NCI-H2227 (cell line): ENCODE data around the gene PTGDS.
A peak's percentile ranks its signal among the peaks of the same experiment; 100 is the strongest.
"Not testable (repeated sequence)": the region's sequence is repeated elsewhere in the genome, so short reads cannot be mapped to it uniquely, and the experiment has no call there.

Source experiments
- DNase-seq: peaks from one replicate; lab custom pipeline; 2025; ENCODE audit not compliant: unreplicated experiment; lab: John Stamatoyannopoulos, UW

Gene PTGDS

DNA sequence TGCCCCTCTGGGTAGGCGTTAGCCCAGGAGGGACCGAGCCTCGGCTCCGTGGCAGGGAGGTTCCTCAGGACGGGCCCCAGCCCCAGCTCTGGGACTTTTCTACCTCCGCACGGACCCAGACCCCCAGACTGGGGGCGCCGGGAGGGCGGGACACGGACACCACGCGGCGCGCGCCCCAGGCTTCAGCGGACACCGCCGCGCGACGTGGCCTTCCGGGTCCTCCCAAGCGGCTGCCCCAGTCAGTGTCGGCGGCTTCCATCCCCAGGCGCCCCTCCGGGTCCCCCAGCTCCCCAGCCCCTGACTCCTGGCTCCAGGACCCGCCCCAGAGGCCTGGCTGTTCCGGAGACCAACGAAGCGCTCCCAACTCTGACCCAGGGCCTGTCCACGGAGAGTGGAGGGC lies 8.5 kb downstream of the PTGDS start:
- no peak for DNase-seq

DNA sequence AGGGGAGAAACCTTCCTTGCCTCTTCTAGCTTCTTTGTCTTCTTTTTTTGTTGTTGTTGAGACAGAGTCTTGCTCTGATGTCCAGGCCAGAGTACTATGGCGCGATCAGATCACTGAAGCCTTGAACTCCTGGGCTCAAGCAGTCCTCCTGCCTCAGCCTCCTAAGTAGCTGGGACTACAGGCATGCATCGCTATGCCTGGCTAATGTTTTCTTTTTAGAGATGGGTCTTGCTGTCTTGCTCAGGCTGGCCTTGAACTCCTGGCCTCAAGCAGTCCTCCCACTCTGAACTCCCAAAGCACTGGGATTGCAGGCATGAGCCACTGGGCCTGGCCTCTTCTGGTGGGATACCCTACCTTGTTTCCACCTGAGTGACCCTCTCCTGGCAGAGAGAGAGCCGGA lies 11.6 kb downstream of the PTGDS start:
- no peak for DNase-seq

DNA sequence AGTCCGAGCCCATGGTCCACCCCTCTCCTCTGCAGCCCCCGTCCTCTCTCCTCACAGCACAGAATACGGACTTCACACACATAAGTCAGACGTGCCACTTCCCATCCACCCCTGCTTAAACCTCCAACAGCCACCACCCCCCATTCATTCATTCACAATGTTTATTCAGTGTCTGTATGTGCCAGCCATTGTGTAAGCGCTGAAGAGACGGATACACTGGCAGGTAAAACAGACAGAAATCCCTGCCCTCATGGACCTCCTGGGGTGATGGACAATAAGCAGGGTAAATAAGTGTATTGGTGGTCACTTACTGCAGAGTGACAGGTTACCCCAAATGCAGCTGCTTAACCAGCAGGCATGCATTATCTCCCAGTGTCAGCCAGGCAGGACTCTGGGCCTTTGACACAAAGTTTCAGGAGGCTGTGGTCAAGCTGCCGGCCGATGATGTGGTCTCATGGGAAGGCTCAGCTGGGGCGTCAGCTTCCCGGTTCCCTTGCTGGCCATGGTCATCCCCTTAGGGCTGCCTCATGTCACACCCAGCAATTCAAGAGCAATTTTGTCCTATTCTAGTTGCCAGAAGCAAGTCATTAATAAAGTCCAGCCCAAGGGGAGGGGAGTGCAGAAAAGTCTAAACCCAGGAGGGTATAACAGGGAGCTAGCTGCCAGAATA lies 13.1 kb downstream of the PTGDS start:
- no peak for DNase-seq

DNA sequence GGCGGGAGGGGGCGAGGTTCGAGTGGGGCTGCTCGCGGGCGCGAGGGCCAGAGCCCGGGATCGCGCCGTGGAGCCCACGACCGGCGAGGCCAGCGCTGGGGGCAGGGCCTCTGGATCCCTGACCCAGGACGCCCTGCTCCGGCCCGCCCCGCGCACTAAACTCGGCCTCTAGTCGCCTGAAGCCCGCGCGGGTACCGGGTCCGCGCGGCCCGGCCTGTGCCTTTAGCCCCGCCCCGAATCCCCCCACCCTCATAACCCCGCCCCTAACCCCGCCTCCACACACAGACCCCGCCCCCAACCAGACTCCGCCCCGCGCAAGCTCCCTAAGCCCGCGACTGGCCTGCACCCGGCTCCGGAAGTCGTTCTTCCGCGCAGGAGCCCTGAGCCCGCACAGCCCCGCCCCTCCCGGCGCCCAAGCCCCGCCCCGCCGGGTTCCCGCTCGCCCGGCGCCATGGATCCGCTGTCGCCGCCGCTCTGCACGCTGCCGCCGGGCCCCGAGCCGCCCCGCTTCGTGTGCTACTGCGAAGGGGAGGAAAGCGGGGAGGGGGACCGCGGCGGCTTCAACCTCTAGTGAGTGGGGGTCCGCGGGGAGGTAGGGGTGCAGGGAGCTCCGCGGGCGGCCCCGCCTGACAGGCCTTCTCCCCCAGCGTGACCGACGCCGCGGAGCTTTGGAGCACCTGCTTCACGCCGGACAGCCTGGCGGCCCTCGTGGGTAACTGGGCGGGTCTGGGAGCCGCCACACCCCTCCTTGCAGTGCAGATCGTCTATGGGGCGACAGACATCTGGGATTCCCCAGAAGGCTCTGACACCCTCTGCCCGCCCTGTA lies 14.9 kb downstream of the PTGDS start, which contains the start of gene PAXX:
PAXX (plus strand) TSS at position 430 of the 826 bp plus-strand sequence; CDS start at position 452, 22 bp downstream.
- peak; percentile 80 for DNase-seq

DNA sequence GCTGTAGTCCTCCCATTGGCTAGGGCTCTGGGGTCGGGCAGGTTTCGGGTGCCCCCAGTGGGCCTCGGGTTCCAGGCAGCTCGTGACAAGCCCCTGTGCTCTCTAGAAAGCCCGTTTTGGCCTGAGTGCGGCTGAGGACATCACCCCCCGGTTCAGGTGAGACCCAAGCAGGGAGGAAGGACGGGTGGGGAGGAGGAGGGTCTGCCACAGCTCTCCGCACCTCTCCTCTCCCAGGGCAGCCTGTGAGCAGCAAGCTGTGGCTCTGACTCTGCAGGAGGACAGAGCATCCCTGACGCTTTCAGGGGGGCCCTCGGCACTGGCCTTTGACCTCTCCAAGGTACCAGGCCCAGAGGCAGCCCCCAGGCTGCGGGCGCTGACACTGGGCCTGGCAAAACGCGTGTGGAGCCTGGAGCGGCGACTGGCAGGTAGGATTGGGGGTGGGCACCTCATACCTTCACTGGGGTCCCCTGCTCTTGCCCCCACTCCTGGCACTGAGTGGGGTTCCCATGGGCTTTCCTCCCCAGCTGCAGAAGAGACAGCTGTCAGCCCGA lies 15.6 kb downstream of the PTGDS start:
- no peak for DNase-seq

DNA sequence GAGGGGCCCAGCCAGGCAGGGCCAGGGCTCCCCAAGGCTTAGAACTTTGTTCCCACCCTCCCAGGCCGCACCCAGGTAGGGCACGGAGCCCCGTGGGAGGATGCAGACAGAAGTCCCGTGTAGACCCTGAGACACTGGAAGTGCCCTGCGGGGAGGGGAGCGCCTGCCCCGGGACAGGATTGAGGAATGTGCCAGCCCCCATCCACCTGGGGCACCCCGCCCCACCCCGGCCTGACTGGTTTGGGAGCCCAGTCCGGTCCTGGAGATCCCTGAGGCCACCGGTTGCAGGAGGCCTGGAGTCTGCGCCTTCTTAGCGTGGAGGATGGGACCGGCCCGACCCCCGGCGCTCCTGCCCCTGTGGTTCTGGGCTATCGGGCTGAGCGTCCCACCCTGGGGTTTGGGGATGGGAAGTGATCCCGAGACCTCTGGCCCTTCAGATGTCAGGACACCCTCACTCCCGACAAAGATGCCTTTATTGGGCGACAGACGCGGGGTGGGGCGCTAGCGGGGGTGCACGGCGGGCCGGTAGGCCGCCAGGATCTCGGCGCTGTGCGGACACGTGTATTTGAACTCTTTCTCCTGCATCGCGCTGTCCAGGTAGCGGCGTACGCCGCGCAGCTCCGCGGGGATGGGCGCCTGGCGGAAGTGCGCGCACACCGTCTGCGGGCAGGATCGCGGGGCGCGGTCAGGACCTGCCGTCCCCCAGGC lies 17.0 kb downstream of the PTGDS start:
- DNase-seq: no peak

DNA sequence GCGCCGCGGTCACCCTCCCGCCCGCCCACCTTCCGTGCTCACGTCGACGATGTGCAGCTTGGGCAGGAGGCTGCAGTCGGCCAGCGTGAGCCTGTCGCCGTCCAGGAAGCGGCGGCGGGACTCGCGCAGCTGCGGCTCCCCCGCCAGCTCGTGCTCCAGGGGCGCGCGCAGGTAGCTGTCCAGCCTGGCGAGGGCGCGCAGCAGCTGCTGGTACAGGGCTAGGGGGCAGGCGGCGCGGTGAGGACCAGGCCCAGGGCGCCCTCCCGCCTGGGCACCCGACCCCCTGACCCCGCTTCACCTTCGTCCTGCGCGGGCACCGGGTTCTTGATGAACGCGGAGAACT lies 17.6 kb downstream of the PTGDS start:
- DNase-seq: no peak

DNA sequence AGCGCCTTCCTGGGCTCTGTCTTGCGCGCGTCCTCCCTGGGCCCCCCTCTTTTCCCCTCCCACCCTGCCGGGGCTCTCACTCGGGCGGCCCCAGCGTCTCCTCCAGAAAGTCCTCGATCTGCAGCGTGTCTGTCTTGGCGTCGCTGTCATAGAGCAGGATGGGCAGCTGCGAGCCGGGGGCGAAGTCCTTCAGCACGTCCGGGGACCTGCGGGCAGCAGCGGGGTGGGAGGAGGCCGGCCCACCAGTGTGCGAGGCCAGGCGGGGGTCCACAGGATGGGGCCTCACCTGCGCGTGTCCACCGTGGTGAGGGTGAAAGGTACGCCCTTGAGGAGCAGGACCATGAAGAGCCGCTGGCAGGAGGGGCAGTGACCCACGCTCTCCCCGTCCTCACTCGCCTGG lies 18.1 kb downstream of the PTGDS start:
- DNase-seq: no peak

DNA sequence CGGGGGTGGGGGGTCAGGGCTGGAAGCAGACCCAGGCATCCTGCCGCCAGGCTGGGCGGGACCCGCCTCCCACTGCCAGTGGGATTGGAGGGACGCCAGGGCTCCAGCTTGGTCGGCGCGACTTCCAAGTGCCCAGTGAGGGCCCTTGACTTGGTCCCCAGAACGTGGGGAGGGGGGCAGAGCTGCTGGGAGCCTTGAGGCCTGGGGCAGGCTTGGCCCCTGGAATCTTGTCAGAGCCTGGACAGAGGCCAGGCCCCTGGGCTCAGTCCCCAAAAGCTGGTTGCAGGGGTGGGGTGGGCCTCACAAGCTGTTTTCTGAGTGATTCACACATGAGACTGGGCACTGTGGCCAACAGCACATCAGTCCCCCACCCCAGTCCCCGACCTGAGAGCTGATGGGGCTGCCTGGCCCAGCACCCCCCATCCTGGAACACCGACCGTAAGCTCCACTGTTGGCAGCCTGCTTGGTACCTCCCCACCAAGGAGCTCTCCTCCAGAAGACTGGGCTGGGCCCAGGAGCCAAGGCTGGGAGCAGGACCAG lies 18.5 kb downstream of the PTGDS start:
- no peak for DNase-seq

DNA sequence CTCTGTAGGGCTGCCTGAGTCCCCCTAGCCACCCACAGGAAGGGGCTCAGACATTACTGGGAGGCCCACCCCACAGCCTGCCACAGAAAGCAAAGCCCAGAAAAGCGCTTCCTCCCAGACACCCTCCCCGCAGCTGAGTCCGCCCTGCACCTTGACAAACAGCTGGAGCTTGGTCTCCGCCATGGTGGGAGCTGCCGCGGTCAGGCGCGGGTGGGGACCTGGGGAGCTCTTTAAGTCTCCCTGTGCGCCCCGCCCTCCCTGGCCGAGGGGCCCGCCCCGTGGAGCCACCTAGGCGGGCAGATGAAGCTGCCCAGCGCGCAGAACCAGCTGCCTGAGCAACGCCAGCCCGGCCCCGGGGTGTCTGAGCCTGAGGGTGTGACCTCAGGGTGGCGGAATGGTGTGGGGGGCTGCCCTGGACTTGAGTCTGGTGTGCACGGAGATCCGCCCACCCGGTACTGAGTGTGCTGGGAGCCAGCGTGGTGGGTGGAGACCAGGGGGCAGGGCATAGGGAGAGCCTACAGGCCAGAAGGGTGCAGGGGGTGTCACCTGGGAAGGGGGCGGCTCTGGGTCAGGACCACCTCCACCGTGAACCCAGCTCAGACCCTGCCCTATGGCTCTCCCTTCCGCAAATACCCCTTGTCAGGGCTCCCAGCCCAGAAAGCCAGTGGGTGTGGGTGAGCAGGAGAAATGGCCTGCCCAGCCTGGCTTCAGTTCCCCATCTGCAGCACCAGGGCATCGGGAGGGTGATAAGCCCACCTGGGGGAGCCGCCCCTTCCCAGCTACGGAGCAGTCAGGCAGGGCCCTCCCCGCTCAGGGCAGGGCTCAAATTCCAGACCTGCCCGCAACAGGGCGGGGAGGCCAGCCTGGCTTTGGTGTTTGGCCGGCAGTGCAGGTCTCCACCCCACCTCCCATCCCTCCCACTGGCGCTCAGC lies 19.3 kb downstream of the PTGDS start, which contains the start of gene CLIC3:
CLIC3 (minus strand) TSS at position 208 of the 932 bp plus-strand sequence; CDS start at position 183, 25 bp downstream.
- DNase-seq: no peak

DNA sequence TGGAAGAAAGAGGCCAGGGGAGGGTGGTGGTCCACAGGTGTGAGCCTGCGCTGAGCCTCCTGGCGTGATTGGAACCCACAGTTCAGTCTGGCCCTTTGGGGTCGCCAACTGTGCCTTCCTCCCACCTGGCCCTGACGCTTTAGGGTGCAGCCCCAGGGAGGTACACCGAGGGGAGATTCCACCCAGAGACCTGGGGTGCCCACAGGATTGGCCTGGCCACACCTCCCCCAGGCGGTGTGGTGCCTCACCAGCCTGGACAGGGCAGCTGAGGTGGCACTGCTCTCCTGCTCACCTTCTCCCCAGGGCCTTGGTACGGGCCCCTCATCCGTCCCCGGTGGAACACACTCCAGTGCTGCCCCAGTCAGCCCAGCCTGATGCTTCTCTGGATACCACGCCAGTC lies 20.1 kb downstream of the PTGDS start:
- DNase-seq: no peak

DNA sequence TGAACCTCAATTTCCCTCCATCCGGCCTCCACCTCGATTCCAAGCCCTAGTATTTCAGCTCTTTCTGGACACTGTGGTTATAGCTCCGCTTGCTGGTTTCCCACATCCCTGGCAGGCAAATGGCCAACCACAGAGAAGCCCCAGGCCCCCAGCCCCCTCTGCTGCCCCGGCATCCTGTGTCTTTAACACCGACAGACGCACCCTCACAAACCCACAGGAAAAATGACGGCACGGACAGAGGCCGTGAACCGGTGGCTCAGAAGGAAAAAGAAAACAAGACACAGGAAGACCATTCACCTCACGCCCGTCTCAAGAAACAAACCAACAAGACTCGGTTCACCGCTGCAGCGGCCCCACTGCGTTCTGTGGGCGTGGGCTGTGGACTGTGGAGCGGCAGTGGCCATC lies 20.5 kb downstream of the PTGDS start:
- DNase-seq: no peak

DNA sequence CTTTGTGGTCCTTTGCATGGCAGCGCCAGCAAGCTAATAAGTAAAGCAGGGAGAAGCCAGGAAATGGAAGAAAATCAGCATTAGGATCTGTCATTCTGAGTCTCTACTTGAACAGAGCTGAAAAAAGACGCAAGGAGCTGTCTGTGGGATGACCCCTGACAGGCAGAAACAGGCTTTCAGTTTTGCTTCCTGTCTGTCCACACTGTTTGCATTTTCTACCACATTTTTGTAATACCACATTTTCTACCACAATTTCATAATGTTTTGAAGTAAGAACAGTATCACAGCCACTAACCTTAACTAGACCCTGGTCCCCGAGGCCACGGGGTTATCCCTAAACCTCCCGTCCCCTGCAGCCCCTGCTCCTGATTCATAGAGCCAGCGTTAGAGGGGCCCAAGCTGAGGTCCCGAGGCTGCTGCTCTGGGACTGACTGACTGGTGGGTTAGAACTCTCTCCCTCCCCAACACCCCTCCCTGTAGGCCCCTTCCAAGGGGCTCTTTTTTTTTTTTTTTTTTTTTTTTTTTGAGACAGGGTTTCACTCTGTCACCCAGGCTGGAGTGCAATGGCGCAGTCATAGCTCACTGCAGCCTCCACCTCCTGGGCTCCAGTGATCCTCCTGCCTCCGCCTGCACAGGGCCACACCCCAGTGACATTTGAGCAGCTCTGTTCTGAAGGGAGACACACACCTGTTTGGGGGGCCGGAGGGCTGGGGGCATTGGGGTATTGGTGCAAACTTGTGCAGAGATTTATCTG lies 23.1 kb downstream of the PTGDS start:
- DNase-seq: no peak

DNA sequence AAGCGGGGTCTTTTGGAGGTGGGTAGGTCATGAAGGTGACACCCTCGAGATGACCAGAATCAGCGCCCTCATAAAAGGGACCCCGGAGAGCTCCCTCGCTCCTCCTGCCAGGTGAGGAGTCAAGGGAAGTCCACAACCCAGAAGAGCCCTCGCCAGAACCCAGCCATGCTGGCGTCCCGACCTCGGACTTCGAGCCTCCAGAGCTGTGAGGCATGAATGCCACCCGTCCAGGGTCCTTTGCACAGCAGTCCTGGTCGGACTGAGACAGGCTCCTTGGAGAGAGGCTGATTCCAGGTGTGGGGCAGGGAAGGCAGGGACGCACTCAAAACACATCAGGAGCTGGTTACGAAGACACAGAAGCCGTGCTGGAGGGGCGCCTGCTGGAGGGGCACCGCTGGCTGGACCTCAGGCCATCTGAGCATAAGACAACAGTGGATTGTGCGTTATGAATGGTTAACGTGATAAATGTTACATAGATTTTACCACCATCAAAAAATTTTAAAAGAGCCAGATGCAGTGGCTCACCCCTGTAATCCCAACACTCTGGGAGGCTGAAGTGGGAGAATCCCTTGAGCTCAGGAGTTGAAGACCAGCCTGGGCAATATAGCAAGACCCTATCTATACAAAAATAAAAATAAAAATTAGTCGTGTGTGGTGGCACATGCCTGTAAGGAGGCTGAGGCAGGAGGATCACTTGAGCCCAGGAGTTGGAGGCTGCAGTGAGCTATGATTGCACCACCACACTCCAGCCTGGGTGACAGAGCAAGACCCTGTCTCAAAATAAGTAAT lies 24.7 kb downstream of the PTGDS start:
- DNase-seq: no peak

DNA sequence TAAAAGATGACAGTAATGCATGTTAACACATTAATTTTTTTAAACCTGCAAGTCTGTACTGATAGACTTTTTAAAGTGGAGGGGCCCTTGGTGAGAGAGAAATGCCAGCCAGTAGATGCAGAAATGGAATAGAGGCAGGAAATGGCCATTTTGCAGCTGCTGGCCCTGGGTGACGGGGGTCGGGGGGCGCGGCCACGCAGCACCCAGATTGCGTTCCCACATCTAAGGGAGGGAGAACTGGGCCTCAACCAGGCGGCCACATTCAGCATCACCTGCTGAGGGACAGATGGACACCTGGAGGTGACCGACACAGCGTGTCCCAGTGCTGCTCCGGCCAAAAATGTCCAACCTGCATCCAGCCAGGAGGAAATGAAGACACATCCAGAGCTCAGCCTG lies 25.3 kb downstream of the PTGDS start:
- no peak for DNase-seq

DNA sequence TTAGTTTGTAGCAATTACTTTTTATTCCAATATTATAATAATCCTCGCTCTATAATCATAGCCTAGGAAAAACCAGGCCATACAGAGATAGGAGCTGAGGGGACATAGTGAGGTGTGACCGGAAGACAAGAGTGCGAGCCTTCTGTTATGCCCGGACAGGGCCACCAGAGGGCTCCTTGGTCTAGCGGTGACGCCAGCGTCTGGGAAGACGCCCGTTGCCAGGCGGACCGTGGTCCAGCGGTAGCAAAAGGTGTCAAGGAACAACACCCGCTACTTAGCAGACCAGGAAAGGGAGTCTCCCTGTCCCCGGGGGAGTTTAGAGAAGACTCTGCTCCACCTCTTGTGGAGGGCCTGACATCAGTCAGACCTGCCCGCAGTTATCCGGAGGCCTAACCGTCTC lies 27.0 kb downstream of the PTGDS start:
- DNase-seq: not testable (repeated sequence)

DNA sequence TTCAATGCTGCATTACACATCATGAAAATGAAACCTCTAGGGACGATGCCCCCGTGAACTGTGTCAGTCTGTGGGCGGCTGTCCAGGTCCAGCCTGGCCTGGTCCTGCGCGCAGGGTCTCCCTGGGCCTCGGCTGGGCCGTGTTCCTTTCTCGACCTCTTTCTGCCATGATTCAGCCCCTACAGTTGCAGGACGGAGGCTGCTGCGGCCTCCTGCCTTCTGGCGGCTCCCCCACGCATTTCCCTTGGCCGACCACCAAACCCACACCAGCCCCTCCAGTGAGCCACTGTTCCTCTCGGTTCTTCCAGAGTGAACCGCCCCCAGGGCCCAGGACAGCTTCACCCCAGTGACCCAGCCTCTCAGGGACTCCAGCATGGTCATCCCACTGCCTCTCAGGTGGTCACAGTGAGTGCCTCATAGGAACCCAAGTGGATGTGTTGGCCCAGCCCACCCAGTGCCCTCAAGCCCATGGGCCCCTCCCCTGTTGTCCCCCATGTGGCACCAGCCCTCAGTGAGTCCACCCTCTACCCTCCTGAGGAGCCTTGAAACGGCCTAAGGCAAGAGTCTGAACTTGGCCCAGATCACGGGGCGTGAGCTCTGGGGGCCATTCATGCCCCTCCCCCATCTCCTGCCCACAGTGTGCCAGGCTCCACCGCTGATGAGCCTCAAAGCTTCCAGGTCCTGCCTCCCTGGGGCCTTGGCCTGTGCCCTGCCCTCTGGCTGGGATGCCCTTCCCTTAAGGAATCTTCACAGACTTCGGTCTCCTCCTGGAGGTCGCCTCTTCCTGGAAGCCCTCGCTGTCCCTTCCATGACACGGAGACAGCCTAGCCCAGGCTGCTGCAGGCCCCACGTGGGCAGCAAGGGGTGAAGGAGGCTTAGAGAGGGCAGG lies 29.1 kb downstream of the PTGDS start:
- DNase-seq: no peak
